ENCODE measurements around the gene GRID1.

GRCh38 chr10:85864173-85864549 is 502.4 kb downstream of the GRID1 start:
- TF ChIP-seq, protein P1, sequence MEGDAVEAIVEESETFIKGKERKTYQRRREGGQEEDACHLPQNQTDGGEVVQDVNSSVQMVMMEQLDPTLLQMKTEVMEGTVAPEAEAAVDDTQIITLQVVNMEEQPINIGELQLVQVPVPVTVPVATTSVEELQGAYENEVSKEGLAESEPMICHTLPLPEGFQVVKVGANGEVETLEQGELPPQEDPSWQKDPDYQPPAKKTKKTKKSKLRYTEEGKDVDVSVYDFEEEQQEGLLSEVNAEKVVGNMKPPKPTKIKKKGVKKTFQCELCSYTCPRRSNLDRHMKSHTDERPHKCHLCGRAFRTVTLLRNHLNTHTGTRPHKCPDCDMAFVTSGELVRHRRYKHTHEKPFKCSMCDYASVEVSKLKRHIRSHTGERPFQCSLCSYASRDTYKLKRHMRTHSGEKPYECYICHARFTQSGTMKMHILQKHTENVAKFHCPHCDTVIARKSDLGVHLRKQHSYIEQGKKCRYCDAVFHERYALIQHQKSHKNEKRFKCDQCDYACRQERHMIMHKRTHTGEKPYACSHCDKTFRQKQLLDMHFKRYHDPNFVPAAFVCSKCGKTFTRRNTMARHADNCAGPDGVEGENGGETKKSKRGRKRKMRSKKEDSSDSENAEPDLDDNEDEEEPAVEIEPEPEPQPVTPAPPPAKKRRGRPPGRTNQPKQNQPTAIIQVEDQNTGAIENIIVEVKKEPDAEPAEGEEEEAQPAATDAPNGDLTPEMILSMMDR (IDR thresholded peaks at IDR 0.05): no peak
- TF ChIP-seq POLR2A (IDR thresholded peaks at IDR 0.05): no peak
